MM.1S (cell line): ENCODE results near the gene IGF1R.

Experiments used
- DNase-seq: peaks from one replicate; pipeline ENCODE4 v3.0.0-alpha.2; 2015
- H2AFZ ChIP-seq: fragments of 300-600 bp; sonication (generic); 2 replicates; pipeline ENCODE4 v1.6.0; 2016; ENCODE audit warnings: antibody characterized with exemption, low read length
- H3F3A ChIP-seq: fragments of 300-600 bp; sonication (generic); 2 replicates; pipeline ENCODE4 v1.6.1; 2016; ENCODE audit warnings: mild to moderate bottlenecking, antibody characterized with exemption, low read length, moderate library complexity, mixed read lengths; ENCODE audit not compliant: insufficient read depth
- H3K27ac ChIP-seq: fragments of 300-600 bp; sonication (generic); 2 replicates; pipeline ENCODE4 v1.5.1; 2016; ENCODE audit warnings: mild to moderate bottlenecking, low read length
- H3K27me3 ChIP-seq: fragments of 300-600 bp; sonication (generic); replicated peaks from 2 replicates; pipeline ENCODE4 v1.6.0; 2016; ENCODE audit warnings: low read length; ENCODE audit not compliant: insufficient read depth
- H3K36me3 ChIP-seq: fragments of 300-600 bp; sonication (generic); replicated peaks from 2 replicates; pipeline ENCODE4 v1.6.1; 2016; ENCODE audit warnings: mild to moderate bottlenecking, low read length, mixed read lengths; ENCODE audit not compliant: insufficient read depth
- H3K4me1 ChIP-seq: fragments of 300-600 bp; sonication (generic); 2 replicates; pipeline ENCODE4 v1.6.1; 2016; ENCODE audit warnings: low read length, mixed read lengths
- H3K4me2 ChIP-seq: fragments of 300-600 bp; sonication (generic); 2 replicates; pipeline ENCODE4 v1.6.0; 2016; ENCODE audit warnings: low read depth, low read length
- H3K4me3 ChIP-seq: fragments of 300-600 bp; sonication (generic); 2 replicates; pipeline ENCODE4 v1.5.1; 2016; ENCODE audit warnings: low read length, mixed read lengths
- H3K79me2 ChIP-seq: fragments of 300-600 bp; sonication (generic); 2 replicates; pipeline ENCODE4 v1.6.1; 2016; ENCODE audit warnings: mixed run types, low read length, mixed read lengths
- H3K9ac ChIP-seq: fragments of 300-600 bp; sonication (generic); 2 replicates; pipeline ENCODE4 v1.6.1; 2016; ENCODE audit warnings: low read length, mixed read lengths
- H3K9me2 ChIP-seq: fragments of 300-600 bp; sonication (generic); replicated peaks from 2 replicates; pipeline ENCODE4 v1.6.1; 2016; ENCODE audit warnings: mild to moderate bottlenecking, low read length, mixed read lengths; ENCODE audit not compliant: insufficient read depth
- H3K9me3 ChIP-seq: fragments of 300-600 bp; sonication (generic); replicated peaks from 2 replicates; pipeline ENCODE4 v1.6.1; 2016; ENCODE audit warnings: mild to moderate bottlenecking, low read length, mixed read lengths; ENCODE audit not compliant: insufficient read depth
- H4K20me1 ChIP-seq: fragments of 300-600 bp; sonication (generic); 2 replicates; pipeline ENCODE4 v1.6.1; 2016; ENCODE audit warnings: mild to moderate bottlenecking, low read length, moderate library complexity, mixed read lengths; ENCODE audit not compliant: insufficient read depth
- CTCF ChIP-seq: fragments of 300-600 bp; sonication (generic); IDR thresholded peaks from 2 replicates; pipeline ENCODE4 v1.5.1; 2016; ENCODE audit warnings: antibody characterized with exemption, low read length, mixed read lengths
- EZH2 ChIP-seq: fragments of 300-600 bp; sonication (generic); optimal IDR thresholded peaks from 2 replicates; pipeline ENCODE3; 2017; ENCODE audit warnings: low read depth, mild to moderate bottlenecking, antibody characterized with exemption, low read length, mixed read lengths
- EZH2phosphoT487 ChIP-seq: fragments of 300-600 bp; sonication (generic); IDR thresholded peaks from 2 replicates; pipeline ENCODE4 v1.6.1; 2018; ENCODE audit warnings: antibody characterized with exemption, low read length

IGF1R gene

GRCh38 chr15:98708037-98708590, 59.8 kb downstream of the IGF1R start:
- DNase-seq = no peak
- peaks cover 3% of the 10 kb centered on the region for H3F3A ChIP-seq
- no peak for TF ChIP-seq CTCF
- TF ChIP-seq EZH2phosphoT487 = no peak
- no peak for TF ChIP-seq EZH2
- H3K4me1 ChIP-seq = peaks cover 5% of the 10 kb centered on the region
- no peak overlapping the region for H3K4me3 ChIP-seq
- no peaks in the 10 kb centered on the region for H3K9me2 ChIP-seq
- peaks cover 22% of the 10 kb centered on the region for H4K20me1 ChIP-seq
- peaks cover 82% of the 10 kb centered on the region for H3K79me2 ChIP-seq
- no peak overlapping the region for H3K9ac ChIP-seq
- no peaks in the 10 kb centered on the region for H3K27me3 ChIP-seq
- H2AFZ ChIP-seq = no peak overlapping the region
- no peak overlapping the region for H3K4me2 ChIP-seq
- H3K27ac ChIP-seq = no peak overlapping the region
- H3K9me3 ChIP-seq = no peaks in the 10 kb centered on the region
- peaks cover 5% of the 10 kb centered on the region; the same call in 1 of the 2 replicates for H3K36me3 ChIP-seq

GRCh38 chr15:98711810-98712209, 63.5 kb downstream of the IGF1R start:
- peaks cover 5% of the 10 kb centered on the region; the same call in 1 of the 2 replicates for H3K27me3 ChIP-seq
- H3K79me2 ChIP-seq = peaks cover 83% of the 10 kb centered on the region
- peaks cover 5% of the 10 kb centered on the region; the same call in 1 of the 2 replicates for H3K36me3 ChIP-seq
- peaks cover 59% of the 10 kb centered on the region for H4K20me1 ChIP-seq
- H3K9me3 ChIP-seq = no peaks in the 10 kb centered on the region
- H3K9ac ChIP-seq = no peak overlapping the region
- H3F3A ChIP-seq = peaks cover 16% of the 10 kb centered on the region
- no peak overlapping the region for H3K4me2 ChIP-seq
- TF ChIP-seq CTCF (no peak), EZH2phosphoT487 (no peak), EZH2 (no peak)
- H3K27ac ChIP-seq = no peak overlapping the region
- no peak for DNase-seq
- H3K4me3 ChIP-seq = no peak overlapping the region
- H3K4me1 ChIP-seq = peaks cover 17% of the 10 kb centered on the region
- no peaks in the 10 kb centered on the region for H3K9me2 ChIP-seq
- no peak overlapping the region for H2AFZ ChIP-seq

DNA sequence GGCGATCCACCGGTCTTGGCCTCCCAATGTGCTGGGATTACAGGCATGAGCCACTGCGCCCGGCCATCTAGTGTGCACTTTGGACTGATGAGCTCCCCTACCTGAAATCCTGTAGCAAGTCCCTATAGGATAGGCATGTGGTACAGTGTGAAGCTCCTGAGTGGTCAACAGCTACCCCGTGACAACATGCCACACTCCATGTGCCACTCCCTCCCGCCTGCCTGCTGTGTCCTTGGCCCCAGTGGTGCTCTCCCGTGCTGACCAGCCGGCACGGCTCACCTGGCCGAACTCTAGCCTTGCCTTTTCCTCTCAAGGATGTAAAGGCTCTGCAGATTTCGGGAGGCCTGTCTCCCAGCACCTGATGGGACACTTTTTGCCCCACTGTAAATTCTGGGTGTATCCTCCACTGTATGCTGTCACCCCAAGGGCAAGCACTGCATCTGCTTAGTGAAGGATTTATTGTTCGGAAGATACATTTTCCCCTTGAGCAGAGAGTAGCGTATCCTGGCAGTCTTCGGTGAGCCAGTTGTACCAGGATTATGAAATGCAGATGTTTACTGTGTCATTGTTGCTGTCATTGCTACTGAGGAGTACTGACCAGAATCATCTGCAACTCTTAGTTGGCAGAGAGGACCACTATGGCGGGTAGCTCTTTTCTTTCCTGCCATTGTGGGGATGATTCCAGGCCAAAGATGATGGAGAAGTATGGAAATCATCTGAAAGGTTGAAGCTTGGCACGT, 64.7 kb downstream of the IGF1R start:
- Histone ChIP-seq H3K27me3 (peaks cover 5% of the 10 kb centered on the region; the same call in 1 of the 2 replicates), H3K79me2 (peaks cover 89% of the 10 kb centered on the region), H3K9ac (no peak overlapping the region), H3K4me2 (peak overlapping the region; percentile 46; the same call in 1 of the 2 replicates), H3K36me3 (peaks cover 2% of the 10 kb centered on the region; the same call in 1 of the 2 replicates), H3K9me3 (no peaks in the 10 kb centered on the region), H4K20me1 (peaks cover 61% of the 10 kb centered on the region), H2AFZ (no peak overlapping the region), H3K27ac (peak overlapping the region; percentile 9; the same call in 1 of the 2 replicates), H3F3A (peaks cover 16% of the 10 kb centered on the region), H3K9me2 (no peaks in the 10 kb centered on the region), H3K4me1 (peaks cover 17% of the 10 kb centered on the region), H3K4me3 (no peak overlapping the region)
- TF ChIP-seq CTCF = no peak
- no peak for TF ChIP-seq EZH2
- TF ChIP-seq EZH2phosphoT487 = no peak
- DNase-seq = no peak
